Mucosa of rectum (tissue), 2 donors: ENCODE results near the gene SLC16A6.
"Not testable (repeated sequence)": the region's sequence is repeated elsewhere in the genome, so short reads cannot be mapped to it uniquely, and the experiment has no call there.

Source experiments
- H3K27ac ChIP-seq, 2 donors: one replicate each; pipeline ENCODE4 v1.7.0; 2013; ENCODE audit warnings: inconsistent platforms in 2 of 2, low read depth in 2 of 2, low read length in 2 of 2
- H3K27me3 ChIP-seq, 2 donors: one replicate each; pipeline ENCODE4 v1.7.0; 2013; ENCODE audit warnings: low read length in 2 of 2; ENCODE audit not compliant: control insufficient read depth in 2 of 2, insufficient read depth in 2 of 2
- H3K36me3 ChIP-seq, 2 donors: one replicate each; pipeline ENCODE4 v1.7.0; 2013; ENCODE audit warnings: low read length in 2 of 2; ENCODE audit not compliant: control insufficient read depth in 2 of 2, insufficient read depth in 2 of 2
- H3K4me1 ChIP-seq, 2 donors: one replicate each; pipeline ENCODE4 v1.7.0; 2013; ENCODE audit warnings: low read length in 2 of 2, mild to moderate bottlenecking in 1 of 2; ENCODE audit not compliant: control insufficient read depth in 2 of 2, insufficient read depth in 2 of 2
- H3K4me3 ChIP-seq, 2 donors: one replicate each; pipeline ENCODE4 v1.7.0; 2013; ENCODE audit warnings: low read length in 2 of 2
- H3K9ac ChIP-seq, 2 donors: one replicate each; pipeline ENCODE4 v1.7.0; 2013; ENCODE audit warnings: low read length in 2 of 2, low read depth in 1 of 2, mild to moderate bottlenecking in 1 of 2
- H3K9me3 ChIP-seq, 2 donors: one replicate each; pipeline ENCODE4 v1.7.0; 2013; ENCODE audit warnings: low read length in 2 of 2; ENCODE audit not compliant: control insufficient read depth in 2 of 2
- donor health status: healthy.
- donor health status: Normal muscosa, but diverticular disease.

SLC16A6 gene

GRCh38 chr17:68222606-68223005 lies 68.3 kb downstream of the SLC16A6 start:
- Histone ChIP-seq H3K36me3 (no peaks in the 10 kb centered on the region), H3K27me3 (no peaks in the 10 kb centered on the region), H3K9ac (no peak overlapping the region), H3K27ac (no peak overlapping the region), H3K4me1 (no peaks in the 10 kb centered on the region), H3K9me3 (no peaks in the 10 kb centered on the region), H3K4me3 (no peak overlapping the region)

DNA sequence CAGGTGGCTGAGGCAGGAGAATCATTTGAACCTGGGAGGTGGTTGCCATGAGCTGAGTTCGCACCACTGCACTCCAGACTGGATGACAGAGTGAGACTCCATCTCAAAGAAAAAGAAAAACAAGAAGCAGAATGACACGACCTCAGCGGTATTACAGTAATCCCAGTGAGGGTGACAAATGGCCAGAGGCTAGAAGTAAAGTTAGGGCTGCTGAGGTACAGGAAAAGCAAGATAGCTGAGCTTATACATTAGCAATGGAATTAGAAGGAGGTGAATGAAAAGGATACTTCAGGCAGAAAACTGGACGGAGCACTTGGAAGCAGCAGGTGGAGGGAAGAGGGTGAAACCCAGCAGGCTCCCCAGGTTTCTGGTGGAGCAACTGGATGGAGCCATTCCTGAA lies 69.1 kb downstream of the SLC16A6 start:
- Histone ChIP-seq H3K27ac (no peak overlapping the region), H3K9ac (no peak overlapping the region), H3K9me3 (no peaks in the 10 kb centered on the region), H3K27me3 (no peaks in the 10 kb centered on the region), H3K4me1 (no peaks in the 10 kb centered on the region), H3K36me3 (no peaks in the 10 kb centered on the region), H3K4me3 (no peak overlapping the region)

DNA sequence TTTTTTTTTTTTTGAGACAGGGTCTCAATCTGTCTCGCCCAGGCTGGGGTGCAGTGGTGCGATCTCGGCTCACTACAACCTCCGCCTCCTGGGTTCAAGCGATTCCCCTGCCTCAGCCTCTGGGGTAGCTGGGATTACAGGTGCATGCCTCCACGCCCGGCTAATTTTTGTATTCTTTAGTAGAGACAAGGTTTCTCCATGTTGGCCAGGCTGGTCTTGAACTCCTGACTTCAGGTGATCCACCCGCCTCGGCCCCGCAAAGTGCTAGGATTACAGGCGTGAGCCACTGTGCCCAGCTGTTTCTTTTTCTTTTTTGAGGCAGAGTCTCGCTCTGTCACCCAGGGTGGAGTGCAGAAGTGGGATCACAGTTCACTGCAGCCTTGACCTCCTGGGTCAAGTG lies 70.1 kb downstream of the SLC16A6 start:
- H3K27me3 ChIP-seq, H3K9me3 ChIP-seq, H3K27ac ChIP-seq, H3K4me1 ChIP-seq, H3K9ac ChIP-seq, H3K36me3 ChIP-seq, H3K4me3 ChIP-seq: not testable (repeated sequence)

- H3K27ac ChIP-seq, H3K27me3 ChIP-seq, H3K9me3 ChIP-seq, H3K4me3 ChIP-seq, H3K36me3 ChIP-seq, H3K4me1 ChIP-seq, H3K9ac ChIP-seq: not testable (repeated sequence)
Observed at GRCh38 chr17:68220186-68220585, 70.7 kb downstream of the SLC16A6 start.

GRCh38 chr17:68219429-68219828 lies 71.5 kb downstream of the SLC16A6 start:
- not testable (repeated sequence) for H3K36me3 ChIP-seq, H3K27ac ChIP-seq, H3K4me1 ChIP-seq, H3K4me3 ChIP-seq, H3K27me3 ChIP-seq, H3K9ac ChIP-seq, H3K9me3 ChIP-seq
